Spleen (tissue), 7 donors: Measurements from ENCODE around the gene CDKL2.
"Not testable (repeated sequence)": the region's sequence is repeated elsewhere in the genome, so short reads cannot be mapped to it uniquely, and the experiment has no call there.

Source experiments
- POLR2A ChIP-seq, 3 donors: fragments of 450-650 bp; IDR thresholded peaks; one replicate each; pipeline ENCODE4 v1.5.1; 2017; ENCODE audit warnings: antibody characterized with exemption in 3 of 3, mild to moderate bottlenecking in 1 of 3
- POLR2AphosphoS5 ChIP-seq, 3 donors: sonication (generic); formaldehyde crosslinking; IDR thresholded peaks; one replicate each; pipeline ENCODE4 v1.5.1; 2017; ENCODE audit warnings: antibody characterized with exemption in 3 of 3
- TF ChIP-seq, protein P1 (sequence below), 11 experiments: fragments of 200-600 bp in 7 of 11; fragments of 450-650 bp in 4 of 11; sonication (generic) in 4 of 11; IDR thresholded peaks in 8 of 11; conservative IDR thresholded peaks in 3 of 11; 1 replicate in 7 of 11; 2 replicates in 4 of 11; pipeline versions ENCODE4 v1.4.0 to v1.8.0; 2016 to 2021; ENCODE audit warnings: antibody characterized with exemption in 11 of 11, inconsistent platforms in 4 of 11, mild to moderate bottlenecking in 1 of 11
- donor health status: DM: no; HTN: no; CAD: no; lungs with moderate emphysema.
- donor health status: DM: no; HTN: no; CAD: no.
- donor health status: DM: no; HTN: no; CAD: no.

DNA sequence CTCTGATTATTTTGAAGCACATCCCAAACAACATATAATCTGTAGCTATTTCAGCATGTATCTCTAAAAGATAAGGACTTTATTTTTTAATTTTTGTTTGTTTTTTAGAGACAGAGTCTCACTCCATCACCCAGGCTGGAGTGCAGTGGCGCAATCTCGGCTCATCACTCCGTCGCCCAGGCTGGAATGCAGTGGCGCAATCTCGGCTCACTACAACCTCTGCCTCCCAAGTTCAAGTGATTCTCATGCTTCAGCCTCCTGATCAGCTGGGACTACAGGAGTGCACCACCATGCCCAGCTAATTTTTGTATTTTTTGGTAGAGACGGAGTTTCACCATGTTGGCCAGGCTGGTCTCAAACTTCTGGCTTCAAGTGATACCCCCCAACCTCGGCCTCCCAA, 86.1 kb downstream of the CDKL2 start:
- TF ChIP-seq, protein P1, sequence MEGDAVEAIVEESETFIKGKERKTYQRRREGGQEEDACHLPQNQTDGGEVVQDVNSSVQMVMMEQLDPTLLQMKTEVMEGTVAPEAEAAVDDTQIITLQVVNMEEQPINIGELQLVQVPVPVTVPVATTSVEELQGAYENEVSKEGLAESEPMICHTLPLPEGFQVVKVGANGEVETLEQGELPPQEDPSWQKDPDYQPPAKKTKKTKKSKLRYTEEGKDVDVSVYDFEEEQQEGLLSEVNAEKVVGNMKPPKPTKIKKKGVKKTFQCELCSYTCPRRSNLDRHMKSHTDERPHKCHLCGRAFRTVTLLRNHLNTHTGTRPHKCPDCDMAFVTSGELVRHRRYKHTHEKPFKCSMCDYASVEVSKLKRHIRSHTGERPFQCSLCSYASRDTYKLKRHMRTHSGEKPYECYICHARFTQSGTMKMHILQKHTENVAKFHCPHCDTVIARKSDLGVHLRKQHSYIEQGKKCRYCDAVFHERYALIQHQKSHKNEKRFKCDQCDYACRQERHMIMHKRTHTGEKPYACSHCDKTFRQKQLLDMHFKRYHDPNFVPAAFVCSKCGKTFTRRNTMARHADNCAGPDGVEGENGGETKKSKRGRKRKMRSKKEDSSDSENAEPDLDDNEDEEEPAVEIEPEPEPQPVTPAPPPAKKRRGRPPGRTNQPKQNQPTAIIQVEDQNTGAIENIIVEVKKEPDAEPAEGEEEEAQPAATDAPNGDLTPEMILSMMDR (IDR thresholded peaks at IDR 0.05 in 8 of 11, conservative IDR thresholded peaks at IDR 0.05 in 3 of 11), result not testable (repeated sequence)
- TF ChIP-seq POLR2AphosphoS5, POLR2A (IDR thresholded peaks at IDR 0.05): not testable (repeated sequence)
